ENCODE results near the gene ENAH.
"Not testable (repeated sequence)": the region's sequence is repeated elsewhere in the genome, so short reads cannot be mapped to it uniquely, and the experiment has no call there.

ENAH gene

DNA sequence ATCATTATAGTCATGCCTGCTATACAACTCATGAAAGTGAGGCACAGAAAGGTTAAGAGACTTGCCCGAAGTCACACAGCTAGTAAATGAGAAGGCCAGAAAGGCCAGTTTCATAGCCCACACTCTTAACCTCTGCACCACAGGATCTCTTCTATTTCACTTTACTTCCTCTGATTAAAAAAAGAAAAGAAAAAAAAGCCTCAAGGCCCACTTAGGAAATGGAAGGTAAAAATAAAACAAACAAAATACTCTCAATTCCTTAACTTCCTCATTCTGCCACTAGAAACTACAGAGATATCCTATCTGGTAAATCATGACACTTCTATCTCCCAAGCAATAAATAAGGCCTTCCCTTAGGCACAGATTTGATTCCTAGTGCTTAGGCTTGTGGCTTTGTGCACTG lies 7.6 kb upstream of the ENAH start:
- no peaks in the 10 kb centered on the region for H3K27me3 ChIP-seq (replicated peaks)
- no peaks in the 10 kb centered on the region for H3K36me3 ChIP-seq (replicated peaks)
- no peak overlapping the region for H3K27ac ChIP-seq
- H3K4me3 ChIP-seq (ENCODE audit: low read depth, low read length) = no peak overlapping the region
- no peak for DNase-seq
- TF ChIP-seq, protein P1, sequence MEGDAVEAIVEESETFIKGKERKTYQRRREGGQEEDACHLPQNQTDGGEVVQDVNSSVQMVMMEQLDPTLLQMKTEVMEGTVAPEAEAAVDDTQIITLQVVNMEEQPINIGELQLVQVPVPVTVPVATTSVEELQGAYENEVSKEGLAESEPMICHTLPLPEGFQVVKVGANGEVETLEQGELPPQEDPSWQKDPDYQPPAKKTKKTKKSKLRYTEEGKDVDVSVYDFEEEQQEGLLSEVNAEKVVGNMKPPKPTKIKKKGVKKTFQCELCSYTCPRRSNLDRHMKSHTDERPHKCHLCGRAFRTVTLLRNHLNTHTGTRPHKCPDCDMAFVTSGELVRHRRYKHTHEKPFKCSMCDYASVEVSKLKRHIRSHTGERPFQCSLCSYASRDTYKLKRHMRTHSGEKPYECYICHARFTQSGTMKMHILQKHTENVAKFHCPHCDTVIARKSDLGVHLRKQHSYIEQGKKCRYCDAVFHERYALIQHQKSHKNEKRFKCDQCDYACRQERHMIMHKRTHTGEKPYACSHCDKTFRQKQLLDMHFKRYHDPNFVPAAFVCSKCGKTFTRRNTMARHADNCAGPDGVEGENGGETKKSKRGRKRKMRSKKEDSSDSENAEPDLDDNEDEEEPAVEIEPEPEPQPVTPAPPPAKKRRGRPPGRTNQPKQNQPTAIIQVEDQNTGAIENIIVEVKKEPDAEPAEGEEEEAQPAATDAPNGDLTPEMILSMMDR (IDR thresholded peaks at IDR 0.05; ENCODE audit: low read depth, low read length, missing control alignments) = no peak
- in situ Hi-C loops (cut with HindIII; ENCODE audit: low pct_ligation_motif_present, low sequenced_read_pairs) = no loop called here

- no peak for DNase-seq
- TF ChIP-seq, protein P1 (IDR thresholded peaks at IDR 0.05; ENCODE audit: low read depth, low read length, missing control alignments) = no peak
- Histone ChIP-seq H3K27me3 (replicated peaks) (no peaks in the 10 kb centered on the region), H3K4me3 (ENCODE audit: low read depth, low read length) (no peak overlapping the region), H3K27ac (peak overlapping the region; percentile 76), H3K36me3 (replicated peaks) (no peaks in the 10 kb centered on the region)
- in situ Hi-C loops (cut with HindIII; ENCODE audit: low pct_ligation_motif_present, low sequenced_read_pairs) = no loop called here
Observed at GRCh38 chr1:225658041-225658440, 5.1 kb upstream of the ENAH start.

DNA sequence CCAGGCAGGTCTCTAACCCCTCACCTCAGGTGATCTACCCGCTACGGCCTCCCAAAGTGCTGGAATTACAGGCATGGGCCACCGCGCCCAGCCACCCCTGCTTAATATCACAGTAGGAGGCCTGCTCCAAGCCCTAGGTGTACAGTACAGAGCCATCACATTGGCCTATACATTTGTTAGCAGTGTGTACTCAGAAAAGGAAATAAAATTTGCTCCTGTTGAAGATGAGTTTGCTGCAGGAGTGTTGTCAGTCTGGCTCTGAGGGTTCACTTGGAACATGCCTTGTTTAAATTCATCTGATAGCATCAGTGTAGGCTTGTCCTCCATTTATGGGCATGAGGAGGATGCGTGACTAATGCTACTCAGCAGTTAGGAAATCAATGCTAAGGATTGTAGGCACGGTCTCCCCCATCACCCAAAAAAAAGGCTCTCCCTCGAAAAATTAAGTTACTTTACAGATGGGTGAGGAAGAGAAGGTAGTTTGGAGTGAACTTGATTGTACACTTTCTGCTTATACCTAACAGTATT lies 4.6 kb upstream of the ENAH start:
- no peak overlapping the region for H3K4me3 ChIP-seq (ENCODE audit: low read depth, low read length)
- peak overlapping the region; percentile 76 for H3K27ac ChIP-seq
- peak; percentile 83 for DNase-seq
- no peaks in the 10 kb centered on the region for H3K36me3 ChIP-seq (replicated peaks)
- TF ChIP-seq, protein P1 (IDR thresholded peaks at IDR 0.05; ENCODE audit: low read depth, low read length, missing control alignments) = no peak
- H3K27me3 ChIP-seq (replicated peaks) = no peaks in the 10 kb centered on the region
- in situ Hi-C loops (cut with HindIII; ENCODE audit: low pct_ligation_motif_present, low sequenced_read_pairs) = no loop called here

DNA sequence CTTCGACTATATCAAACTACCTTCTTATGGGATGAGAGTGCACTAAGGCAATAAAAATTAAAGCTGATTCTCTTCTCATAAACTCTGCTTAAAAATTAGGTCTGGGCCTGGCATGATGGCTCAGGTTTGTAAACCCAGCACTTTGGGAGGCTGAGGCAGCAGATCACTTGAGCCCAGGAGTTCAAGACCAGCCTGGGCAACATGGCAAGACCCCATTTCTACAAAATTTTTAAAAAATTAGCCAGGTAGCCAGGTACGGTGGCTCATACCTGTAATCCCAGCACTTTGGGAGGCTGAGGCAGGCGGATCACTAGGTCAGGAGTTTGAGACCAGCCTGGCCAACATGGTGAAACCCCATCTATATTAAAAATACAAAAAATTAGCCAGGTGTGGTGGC lies 3.3 kb upstream of the ENAH start:
- in situ Hi-C loops (cut with HindIII; ENCODE audit: low pct_ligation_motif_present, low sequenced_read_pairs); H3K27me3 ChIP-seq (replicated peaks); H3K36me3 ChIP-seq (replicated peaks); H3K4me3 ChIP-seq (ENCODE audit: low read depth, low read length); DNase-seq: not testable (repeated sequence)
- peak overlapping the region; percentile 92 for H3K27ac ChIP-seq

DNA sequence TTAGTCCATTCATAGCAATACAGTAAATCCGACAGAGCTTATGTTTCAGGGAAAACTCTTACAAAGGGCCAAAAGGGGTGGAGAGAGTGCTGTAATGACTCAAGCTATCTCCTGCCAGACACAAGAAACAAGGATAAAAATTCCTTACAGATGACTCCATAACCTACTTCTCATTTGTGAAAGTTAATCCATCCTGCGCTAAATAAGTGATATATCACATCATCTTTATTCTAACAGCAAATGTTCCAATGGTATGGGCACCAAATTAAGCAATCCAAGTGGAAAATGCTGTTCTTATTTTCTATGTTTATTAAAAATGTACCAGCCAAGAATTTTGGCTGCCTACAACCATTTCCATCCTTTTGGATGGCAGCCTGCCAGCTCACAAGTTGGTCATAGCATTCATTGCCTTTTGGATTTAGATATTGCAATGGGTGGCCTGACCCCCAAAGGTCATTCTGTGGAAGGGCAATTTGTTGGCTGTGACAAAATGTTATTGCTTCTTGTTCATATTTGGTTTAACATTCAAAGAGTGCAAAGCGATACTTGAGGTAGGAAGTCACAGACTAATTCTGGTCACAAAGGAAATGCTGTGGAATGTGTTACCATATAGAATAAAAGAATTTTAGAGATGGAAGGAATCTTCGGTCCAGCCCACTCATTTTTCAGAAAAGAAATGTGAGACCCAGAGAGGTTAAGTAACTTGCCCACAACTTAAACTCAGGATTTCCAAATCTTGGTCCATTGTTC lies 2.8 kb upstream of the ENAH start:
- H3K27me3 ChIP-seq (replicated peaks) = no peaks in the 10 kb centered on the region
- TF ChIP-seq, protein P1 (IDR thresholded peaks at IDR 0.05; ENCODE audit: low read depth, low read length, missing control alignments) = no peak
- no peaks in the 10 kb centered on the region for H3K36me3 ChIP-seq (replicated peaks)
- peak; percentile 94 for DNase-seq
- peak overlapping the region; percentile 92 for H3K27ac ChIP-seq
- no peak overlapping the region for H3K4me3 ChIP-seq (ENCODE audit: low read depth, low read length)
- in situ Hi-C loops (cut with HindIII; ENCODE audit: low pct_ligation_motif_present, low sequenced_read_pairs) = no loop called here

DNA sequence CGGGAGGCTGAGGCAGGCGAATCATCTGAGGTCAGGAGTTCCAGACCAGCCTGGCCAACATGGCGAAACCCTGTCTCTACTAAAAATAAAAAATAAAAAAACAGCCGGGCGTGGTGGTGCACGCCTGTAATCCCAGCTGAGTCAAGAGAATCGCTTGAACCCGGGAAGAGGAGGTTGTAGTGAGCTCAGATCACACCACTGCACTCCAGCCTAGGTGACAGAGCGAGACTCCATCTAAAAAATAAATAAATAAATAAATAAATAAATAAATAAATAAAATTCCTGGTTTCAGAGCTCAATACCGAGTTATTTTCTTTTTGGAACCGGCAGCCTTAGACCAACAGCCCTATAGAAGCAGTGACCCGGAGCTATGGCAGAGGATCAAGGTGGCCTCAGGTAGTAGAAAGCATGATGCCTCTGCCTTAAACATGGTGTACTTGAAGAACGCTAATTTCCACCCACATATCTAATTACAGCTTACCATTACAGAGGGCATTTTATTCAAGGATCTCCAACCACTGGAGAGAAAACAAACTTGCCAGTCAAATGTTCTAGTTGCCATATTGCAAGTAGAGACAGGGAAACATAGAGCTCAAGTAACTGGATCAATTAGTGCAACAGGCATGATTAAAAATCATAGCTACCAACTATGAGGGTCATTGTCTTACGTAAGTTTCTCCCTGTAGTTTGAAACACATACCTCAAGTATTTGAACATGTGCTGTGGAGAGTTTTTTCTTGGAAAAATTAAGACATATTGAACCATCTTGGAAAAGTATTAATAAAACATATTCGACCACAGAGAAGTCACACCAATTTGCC lies 2.0 kb upstream of the ENAH start:
- TF ChIP-seq, protein P1 (IDR thresholded peaks at IDR 0.05; ENCODE audit: low read depth, low read length, missing control alignments) = no peak
- Histone ChIP-seq H3K27ac (peak overlapping the region; percentile 92), H3K36me3 (replicated peaks) (no peaks in the 10 kb centered on the region), H3K27me3 (replicated peaks) (no peaks in the 10 kb centered on the region), H3K4me3 (ENCODE audit: low read depth, low read length) (peak overlapping the region; percentile 12)
- in situ Hi-C loops (cut with HindIII; ENCODE audit: low pct_ligation_motif_present, low sequenced_read_pairs) = no loop called here
- DNase-seq = no peak

All from brain microvascular endothelial cell (primary cell).